ENCODE measurements around the gene SHTN1.

The SHTN1 gene

GRCh38 chr10:116944911-116945310, 60.1 kb downstream of the SHTN1 start:
- no peak overlapping the region for H3K4me3 ChIP-seq (ENCODE audit: control insufficient read depth, low read depth, low read length)
- DNase-seq (ENCODE audit: low read depth) = no peak
- TF ChIP-seq CTCF (IDR thresholded peaks at IDR 0.05; ENCODE audit: control insufficient read depth, insufficient read depth, low read depth, low read length, missing control alignments) = no peak

- no peak overlapping the region for H3K4me3 ChIP-seq (ENCODE audit: control insufficient read depth, low read depth, low read length)
- TF ChIP-seq CTCF (IDR thresholded peaks at IDR 0.05; ENCODE audit: control insufficient read depth, insufficient read depth, low read depth, low read length, missing control alignments) = no peak
- no peak for DNase-seq (ENCODE audit: low read depth)
Measured at GRCh38 chr10:116931806-116932205, 73.2 kb downstream of the SHTN1 start.

- no peak overlapping the region for H3K4me3 ChIP-seq (ENCODE audit: control insufficient read depth, low read depth, low read length)
- no peak for TF ChIP-seq CTCF (IDR thresholded peaks at IDR 0.05; ENCODE audit: control insufficient read depth, insufficient read depth, low read depth, low read length, missing control alignments)
- no peak for DNase-seq (ENCODE audit: low read depth)
Measured at GRCh38 chr10:116926426-116926825, 78.6 kb downstream of the SHTN1 start.

- no peak overlapping the region for H3K4me3 ChIP-seq (ENCODE audit: control insufficient read depth, low read depth, low read length)
- no peak for TF ChIP-seq CTCF (IDR thresholded peaks at IDR 0.05; ENCODE audit: control insufficient read depth, insufficient read depth, low read depth, low read length, missing control alignments)
- DNase-seq (ENCODE audit: low read depth) = no peak
Measured at GRCh38 chr10:116925056-116925455, 79.9 kb downstream of the SHTN1 start.

DNA sequence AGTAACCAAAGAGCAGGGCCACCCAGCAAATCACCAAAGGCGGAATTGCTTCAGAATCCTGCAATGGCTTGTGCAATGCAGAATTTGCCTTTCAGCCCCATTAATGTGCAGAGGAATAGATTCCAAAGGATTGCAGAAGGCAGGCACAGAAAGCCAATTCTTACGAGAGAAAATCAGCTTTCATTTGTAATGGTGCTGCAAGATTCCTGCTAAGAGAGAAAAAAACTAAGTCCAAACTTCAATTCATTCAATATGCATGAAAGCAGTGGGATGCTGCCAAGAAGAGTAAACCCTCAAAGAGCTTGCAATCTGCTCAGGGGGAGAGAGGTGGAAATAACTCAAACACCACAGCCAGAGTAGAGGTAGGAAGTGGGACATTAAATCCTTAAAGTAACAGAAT, 85.3 kb downstream of the SHTN1 start:
- TF ChIP-seq CTCF (IDR thresholded peaks at IDR 0.05; ENCODE audit: control insufficient read depth, insufficient read depth, low read depth, low read length, missing control alignments) = no peak
- DNase-seq (ENCODE audit: low read depth) = no peak
- no peak overlapping the region for H3K4me3 ChIP-seq (ENCODE audit: control insufficient read depth, low read depth, low read length)

GRCh38 chr10:116919164-116919563, 85.8 kb downstream of the SHTN1 start:
- H3K4me3 ChIP-seq (ENCODE audit: control insufficient read depth, low read depth, low read length) = no peak overlapping the region
- no peak for TF ChIP-seq CTCF (IDR thresholded peaks at IDR 0.05; ENCODE audit: control insufficient read depth, insufficient read depth, low read depth, low read length, missing control alignments)
- no peak for DNase-seq (ENCODE audit: low read depth)

DNA sequence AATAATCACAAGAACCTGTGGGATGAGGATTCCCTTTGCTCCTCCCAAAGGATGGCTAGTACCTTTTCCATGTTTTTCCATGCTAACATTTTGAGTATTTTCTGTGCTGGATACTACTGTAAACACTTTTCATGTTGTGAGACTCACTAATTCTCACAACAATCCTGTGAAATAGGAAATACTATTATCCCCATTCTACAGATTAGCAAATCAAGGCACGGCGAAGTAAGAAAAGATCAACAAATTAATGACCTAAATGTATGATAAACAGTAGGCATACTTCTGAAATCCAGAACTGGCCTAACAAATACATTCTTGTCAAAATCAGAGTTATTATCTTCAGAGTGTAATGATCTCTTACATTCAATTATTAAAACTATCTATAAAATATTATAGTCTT, 86.4 kb downstream of the SHTN1 start:
- no peak overlapping the region for H3K4me3 ChIP-seq (ENCODE audit: control insufficient read depth, low read depth, low read length)
- no peak for DNase-seq (ENCODE audit: low read depth)
- no peak for TF ChIP-seq CTCF (IDR thresholded peaks at IDR 0.05; ENCODE audit: control insufficient read depth, insufficient read depth, low read depth, low read length, missing control alignments)
